ENCODE data around the gene YJEFN3.

The YJEFN3 gene

DNA sequence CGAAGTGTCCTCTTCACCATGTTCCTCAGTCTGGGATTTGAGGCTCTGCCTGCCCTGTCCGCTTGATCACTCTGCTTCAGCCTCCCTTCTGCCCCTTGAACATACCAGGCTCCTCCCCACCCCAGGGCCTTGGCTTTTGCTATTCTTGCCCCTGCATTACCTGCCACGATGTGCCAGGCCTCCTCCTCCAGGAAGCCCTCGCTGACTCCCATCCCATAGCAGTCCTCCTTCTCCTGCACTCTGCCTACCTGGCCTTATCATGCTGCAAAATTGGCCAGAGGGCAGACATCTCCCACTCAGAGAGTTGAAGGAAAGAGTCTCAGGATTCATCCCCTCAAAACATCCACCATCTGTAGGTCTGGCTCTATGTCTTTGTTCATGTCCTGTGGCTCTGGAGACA lies 2.2 kb downstream of the YJEFN3 start:
- ChIA-PET CTCF (interaction anchor here (0.9 to 1.5 kb wide), 2 partner anchors 22 to 113 kb away, joined by 3 read pairs; partner anchors contain the start of gene GMIP), POLR2A (interaction anchor here (1.5 to 1.9 kb wide), 2 partner anchors 15 to 245 kb away, joined by 3 to 6 read pairs; partner anchors contain the start of genes NDUFA13 and TSSK6)
- no peak for DNase-seq (ENCODE audit: extremely low spot score)
- no peak for TF ChIP-seq NFRKB (IDR thresholded peaks at IDR 0.05)

DNA sequence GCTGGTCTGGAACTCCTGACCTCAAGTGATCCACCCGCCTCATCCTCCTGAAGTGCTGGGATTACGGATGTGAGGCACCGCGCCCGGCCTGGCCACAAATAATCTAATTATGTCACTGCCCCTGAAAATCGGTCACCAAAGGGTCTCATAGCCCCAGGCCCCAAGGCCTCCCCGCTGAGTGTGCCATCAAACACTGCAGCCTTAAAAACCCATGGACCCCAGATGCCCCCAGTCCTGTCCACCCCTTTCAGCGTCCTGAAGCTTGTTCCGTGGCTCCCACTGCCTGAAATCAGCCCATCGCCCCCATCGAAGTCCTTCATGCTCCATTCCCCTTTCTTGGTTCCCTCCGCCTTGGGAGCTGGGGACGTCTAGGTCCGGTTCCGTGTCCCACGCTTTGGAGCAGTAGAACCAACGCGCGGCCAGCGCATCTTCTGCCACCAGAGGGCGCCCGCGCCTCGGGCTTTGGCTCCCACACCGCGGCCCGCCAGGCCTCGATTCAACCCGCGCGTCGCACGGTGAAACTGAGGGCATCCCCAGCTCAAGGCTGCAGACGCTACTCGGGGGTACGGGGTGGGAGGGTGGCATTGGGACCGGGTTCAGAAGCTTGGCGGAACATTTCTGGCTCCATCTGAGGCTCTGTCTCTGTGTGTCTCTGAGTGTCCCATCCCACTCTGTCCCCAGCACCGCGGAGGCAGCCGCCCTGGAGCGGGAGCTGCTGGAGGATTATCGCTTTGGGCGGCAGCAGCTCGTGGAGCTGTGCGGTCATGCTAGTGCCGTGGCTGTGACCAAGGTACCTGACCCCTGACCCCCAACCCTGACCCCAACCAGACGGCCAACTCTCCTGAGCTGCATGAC lies 3.5 kb downstream of the YJEFN3 start:
- DNase-seq (ENCODE audit: extremely low spot score), result peak; percentile 82
- no peak for TF ChIP-seq FOXM1 (IDR thresholded peaks at IDR 0.05; ENCODE audit: borderline replicate concordance)
- no peak for TF ChIP-seq FOXA1 (IDR thresholded peaks at IDR 0.05)
- no peak for TF ChIP-seq CTBP1 (IDR thresholded peaks at IDR 0.05; ENCODE audit: borderline replicate concordance)
- no peak for TF ChIP-seq HDGF (IDR thresholded peaks at IDR 0.05; ENCODE audit: borderline replicate concordance)
- no peak for TF ChIP-seq NFRKB (IDR thresholded peaks at IDR 0.05)
- no peak for TF ChIP-seq ARNT (IDR thresholded peaks at IDR 0.05)
- no peak for TF ChIP-seq FOXK2 (IDR thresholded peaks at IDR 0.05)
- TF ChIP-seq L3MBTL2 (conservative IDR thresholded peaks at IDR 0.05), result no peak
- TF ChIP-seq LEF1 (IDR thresholded peaks at IDR 0.05; ENCODE audit: borderline replicate concordance), result no peak
- no peak for TF ChIP-seq SUZ12 (IDR thresholded peaks at IDR 0.05)
- no peak for TF ChIP-seq ELF4 (IDR thresholded peaks at IDR 0.05)
- no peak for TF ChIP-seq TARDBP (IDR thresholded peaks at IDR 0.05)
- TF ChIP-seq BHLHE40 (IDR thresholded peaks at IDR 0.05; ENCODE audit: borderline replicate concordance), result no peak
- TF ChIP-seq SP1 (IDR thresholded peaks at IDR 0.05), result no peak
- TF ChIP-seq, protein P1, sequence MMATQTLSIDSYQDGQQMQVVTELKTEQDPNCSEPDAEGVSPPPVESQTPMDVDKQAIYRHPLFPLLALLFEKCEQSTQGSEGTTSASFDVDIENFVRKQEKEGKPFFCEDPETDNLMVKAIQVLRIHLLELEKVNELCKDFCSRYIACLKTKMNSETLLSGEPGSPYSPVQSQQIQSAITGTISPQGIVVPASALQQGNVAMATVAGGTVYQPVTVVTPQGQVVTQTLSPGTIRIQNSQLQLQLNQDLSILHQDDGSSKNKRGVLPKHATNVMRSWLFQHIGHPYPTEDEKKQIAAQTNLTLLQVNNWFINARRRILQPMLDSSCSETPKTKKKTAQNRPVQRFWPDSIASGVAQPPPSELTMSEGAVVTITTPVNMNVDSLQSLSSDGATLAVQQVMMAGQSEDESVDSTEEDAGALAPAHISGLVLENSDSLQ (IDR thresholded peaks at IDR 0.05), result no peak
- no peak for TF ChIP-seq ZNF384 (IDR thresholded peaks at IDR 0.05)
- ChIA-PET POLR2A (interaction anchor here (0.9 to 1.0 kb wide), 2 partner anchors 16 to 22 kb away, joined by 3 to 4 read pairs; partner anchors contain the start of genes NDUFA13 and TSSK6), CTCF (interaction anchor here (0.6 to 2.3 kb wide), 6 partner anchors 13 to 112 kb away, joined by 3 to 40 read pairs (median 6); no protein-coding TSS in a partner anchor)

DNA sequence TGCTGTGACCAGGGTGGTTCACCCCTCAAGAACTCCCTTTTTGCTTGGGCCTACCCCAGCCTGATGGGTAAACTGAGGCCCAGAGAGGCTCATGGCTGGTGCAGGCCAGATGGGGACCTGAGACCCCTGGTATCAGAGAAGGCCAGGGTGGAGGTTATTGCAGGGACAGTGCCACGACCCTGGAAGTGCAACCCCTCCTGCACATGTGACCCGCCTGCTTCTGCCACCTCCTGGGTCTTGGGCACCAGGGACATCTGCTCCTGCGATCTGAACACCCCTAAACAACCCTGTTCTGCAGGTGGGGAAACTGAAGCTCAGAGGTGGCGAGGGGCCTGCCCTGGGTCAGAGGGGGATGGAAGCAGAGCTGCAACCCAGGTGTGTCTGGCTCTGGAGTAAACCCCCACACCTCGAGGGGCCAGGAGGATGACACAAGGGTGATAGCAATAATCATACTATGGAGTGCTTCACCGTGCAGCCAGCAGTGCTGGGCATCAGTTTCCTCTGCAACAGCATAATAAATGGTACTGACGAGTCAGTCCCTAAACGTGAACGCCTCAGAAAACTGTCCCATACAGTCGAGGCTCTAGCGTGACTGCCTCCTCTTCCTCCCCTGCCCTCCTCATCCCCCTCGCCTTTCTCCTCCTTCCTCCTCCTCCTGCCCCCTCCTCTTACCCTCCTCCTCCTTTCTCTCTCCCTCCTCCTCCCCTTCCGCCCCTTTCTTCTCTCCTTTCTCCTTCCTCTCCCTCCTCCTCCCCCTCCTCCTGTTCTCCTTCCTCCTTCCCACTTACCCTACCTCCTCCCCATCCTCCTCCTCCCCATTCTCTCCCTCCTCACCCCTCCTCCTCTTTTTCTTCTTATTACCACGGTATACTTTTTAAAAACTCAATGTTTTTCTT lies 4.3 kb downstream of the YJEFN3 start:
- CTCF ChIA-PET, result interaction anchor here (0.7 to 2.3 kb wide), 3 partner anchors 20 to 111 kb away, joined by 3 to 40 read pairs (median 6); no protein-coding TSS in a partner anchor
- no peak for DNase-seq (ENCODE audit: extremely low spot score)
- POLR2A ChIA-PET, result interaction anchor here (0.9 to 1.0 kb wide), 2 partner anchors 17 to 21 kb away, joined by 3 to 4 read pairs; partner anchors contain the start of genes NDUFA13 and TSSK6
- TF ChIP-seq FOXA1 (IDR thresholded peaks at IDR 0.05) (no peak), ELF4 (IDR thresholded peaks at IDR 0.05) (no peak)
- TF ChIP-seq, protein P1 (IDR thresholded peaks at IDR 0.05), result 0 out of 2 replicates have a peak, but pooled peaks have one; percentile 6

DNA sequence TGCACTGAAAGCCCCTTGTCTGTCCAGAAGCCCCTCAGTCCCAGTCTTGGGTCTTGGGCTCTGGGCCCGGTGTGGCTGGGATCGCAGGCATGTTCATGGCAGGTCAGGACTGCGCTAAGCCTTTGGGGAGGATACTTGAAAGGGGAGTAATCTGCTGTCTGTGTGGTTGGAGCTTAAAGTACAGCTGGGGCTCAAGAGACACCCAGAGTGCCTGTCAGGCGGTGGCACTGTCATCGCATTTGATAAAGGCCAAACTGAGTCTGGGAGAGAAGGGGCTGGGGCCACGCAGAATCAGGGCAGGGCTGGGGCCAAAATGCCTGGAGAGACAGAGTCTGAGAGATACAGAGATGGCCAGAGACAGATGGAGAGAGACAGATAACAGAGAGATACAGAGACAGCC lies 5.1 kb downstream of the YJEFN3 start:
- ChIA-PET CTCF (no interaction called here), POLR2A (no interaction called here)
- DNase-seq (ENCODE audit: extremely low spot score), result no peak
- TF ChIP-seq, protein P1 (IDR thresholded peaks at IDR 0.05), result no peak
- TF ChIP-seq HDGF (IDR thresholded peaks at IDR 0.05; ENCODE audit: borderline replicate concordance) (no peak), FOXM1 (IDR thresholded peaks at IDR 0.05; ENCODE audit: borderline replicate concordance) (no peak), L3MBTL2 (conservative IDR thresholded peaks at IDR 0.05) (no peak), CTBP1 (IDR thresholded peaks at IDR 0.05; ENCODE audit: borderline replicate concordance) (no peak), ARNT (IDR thresholded peaks at IDR 0.05) (no peak), ELF4 (IDR thresholded peaks at IDR 0.05) (no peak), ZNF384 (IDR thresholded peaks at IDR 0.05) (no peak), LEF1 (IDR thresholded peaks at IDR 0.05; ENCODE audit: borderline replicate concordance) (no peak), BHLHE40 (IDR thresholded peaks at IDR 0.05; ENCODE audit: borderline replicate concordance) (no peak), FOXA1 (IDR thresholded peaks at IDR 0.05) (no peak), TARDBP (IDR thresholded peaks at IDR 0.05) (no peak)

DNA sequence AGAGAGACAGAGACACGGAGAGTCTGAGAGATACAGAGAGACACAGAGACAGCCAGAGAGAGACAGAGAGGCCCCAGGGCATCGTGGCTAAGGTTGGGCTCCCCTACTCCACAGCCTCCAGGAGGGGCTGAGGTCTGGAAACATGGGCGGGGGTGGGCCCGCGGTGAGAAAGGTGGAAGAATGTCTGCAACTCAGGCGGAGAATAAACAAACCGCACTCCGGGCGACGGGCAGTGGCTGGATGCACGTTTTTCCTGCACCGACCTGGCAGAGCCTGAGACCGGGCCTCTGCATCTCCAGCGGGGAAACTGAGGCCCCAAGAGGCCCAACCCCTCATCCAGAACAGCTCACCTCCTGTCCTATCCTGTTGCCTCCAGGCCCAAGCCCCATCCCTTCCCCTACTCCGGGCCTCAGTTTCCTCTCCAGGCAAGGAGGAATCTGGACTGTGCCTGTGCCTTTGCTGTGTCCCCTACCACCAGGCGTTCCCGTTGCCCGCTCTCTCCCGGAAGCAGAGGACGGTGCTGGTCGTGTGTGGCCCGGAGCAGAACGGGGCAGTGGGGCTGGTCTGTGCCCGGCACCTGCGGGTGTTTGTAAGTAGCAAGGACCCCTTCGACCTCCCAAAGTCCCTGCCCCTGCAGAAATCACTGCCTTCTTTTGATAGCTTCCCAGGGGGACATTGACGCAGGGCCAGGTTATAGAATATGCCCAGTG lies 6.0 kb downstream of the YJEFN3 start:
- no peak for TF ChIP-seq HDGF (IDR thresholded peaks at IDR 0.05; ENCODE audit: borderline replicate concordance)
- no peak for TF ChIP-seq FOXM1 (IDR thresholded peaks at IDR 0.05; ENCODE audit: borderline replicate concordance)
- TF ChIP-seq ZNF384 (IDR thresholded peaks at IDR 0.05), result no peak
- no peak for TF ChIP-seq SP1 (IDR thresholded peaks at IDR 0.05)
- no peak for TF ChIP-seq FOXK2 (IDR thresholded peaks at IDR 0.05)
- TF ChIP-seq, protein P1 (IDR thresholded peaks at IDR 0.05), result no peak
- no peak for TF ChIP-seq FOXA1 (IDR thresholded peaks at IDR 0.05)
- no peak for TF ChIP-seq CTBP1 (IDR thresholded peaks at IDR 0.05; ENCODE audit: borderline replicate concordance)
- TF ChIP-seq SUZ12 (IDR thresholded peaks at IDR 0.05), result no peak
- no peak for TF ChIP-seq NFRKB (IDR thresholded peaks at IDR 0.05)
- no peak for TF ChIP-seq TARDBP (IDR thresholded peaks at IDR 0.05)
- TF ChIP-seq L3MBTL2 (conservative IDR thresholded peaks at IDR 0.05), result no peak
- TF ChIP-seq ARNT (IDR thresholded peaks at IDR 0.05), result no peak
- no peak for TF ChIP-seq LEF1 (IDR thresholded peaks at IDR 0.05; ENCODE audit: borderline replicate concordance)
- TF ChIP-seq BHLHE40 (IDR thresholded peaks at IDR 0.05; ENCODE audit: borderline replicate concordance), result no peak
- TF ChIP-seq ELF4 (IDR thresholded peaks at IDR 0.05), result no peak
- POLR2A ChIA-PET, result no interaction called here
- CTCF ChIA-PET, result interaction anchor here (0.7 kb wide), 1 partner anchor 16 kb away, joined by 3 read pairs; no protein-coding TSS in a partner anchor
- DNase-seq (ENCODE audit: extremely low spot score), result no peak

Measured in HEK293T (cell line).